ENCODE measurements around the gene FRMD7.
"Not testable (repeated sequence)": the region's sequence is repeated elsewhere in the genome, so short reads cannot be mapped to it uniquely, and the experiment has no call there.

Gene FRMD7

GRCh38 chrX:132127743-132128142, at the start of gene FRMD7:
Gene FRMD7, minus strand, starts transcription at chrX:132128020. Its CDS starts 176 bp downstream, at chrX:132127844.
- DNase-seq (ENCODE audit: low spot score), result no peak
- CTCF ChIA-PET, result no interaction called here
- POLR2A ChIA-PET (ENCODE audit: low non-redundant PET), result no interaction called here
- no peak for TF ChIP-seq CTCF (conservative IDR thresholded peaks at IDR 0.05; ENCODE audit: low read depth)
- H3K27ac ChIP-seq, result no peak within 1 kb of the TSS

GRCh38 chrX:132173647-132174046, 45.8 kb upstream of the FRMD7 start:
- TF ChIP-seq CTCF (conservative IDR thresholded peaks at IDR 0.05; ENCODE audit: low read depth), result no peak
- POLR2A ChIA-PET (ENCODE audit: low non-redundant PET), result no interaction called here
- no peak overlapping the region for H3K27ac ChIP-seq
- CTCF ChIA-PET, result no interaction called here
- no peak for DNase-seq (ENCODE audit: low spot score)

GRCh38 chrX:132171881-132172280, 44.1 kb upstream of the FRMD7 start:
- DNase-seq (ENCODE audit: low spot score), result no peak
- TF ChIP-seq CTCF (conservative IDR thresholded peaks at IDR 0.05; ENCODE audit: low read depth), result no peak
- H3K27ac ChIP-seq, result no peak overlapping the region
- ChIA-PET CTCF (interaction anchor here (1.0 kb wide), 1 partner anchor 48 kb away, joined by 4 read pairs; no protein-coding TSS in a partner anchor), POLR2A (ENCODE audit: low non-redundant PET) (no interaction called here)

- TF ChIP-seq CTCF (conservative IDR thresholded peaks at IDR 0.05; ENCODE audit: low read depth), result no peak
- POLR2A ChIA-PET (ENCODE audit: low non-redundant PET), result no interaction called here
- CTCF ChIA-PET, result interaction anchor here (1.0 kb wide), 1 partner anchor 48 kb away, joined by 4 read pairs; no protein-coding TSS in a partner anchor
- DNase-seq (ENCODE audit: low spot score), result no peak
- no peak overlapping the region for H3K27ac ChIP-seq
Observed at GRCh38 chrX:132171478-132171877, 43.7 kb upstream of the FRMD7 start.

- TF ChIP-seq CTCF (conservative IDR thresholded peaks at IDR 0.05; ENCODE audit: low read depth), result no peak
- no peak overlapping the region for H3K27ac ChIP-seq
- no peak for DNase-seq (ENCODE audit: low spot score)
- ChIA-PET POLR2A (ENCODE audit: low non-redundant PET) (no interaction called here), CTCF (no interaction called here)
Observed at GRCh38 chrX:132169554-132169953, 41.7 kb upstream of the FRMD7 start.

GRCh38 chrX:132165651-132166050, 37.8 kb upstream of the FRMD7 start:
- POLR2A ChIA-PET (ENCODE audit: low non-redundant PET), result no interaction called here
- H3K27ac ChIP-seq, result no peak overlapping the region
- DNase-seq (ENCODE audit: low spot score), result no peak
- CTCF ChIA-PET, result no interaction called here
- TF ChIP-seq CTCF (conservative IDR thresholded peaks at IDR 0.05; ENCODE audit: low read depth), result no peak

- TF ChIP-seq CTCF (conservative IDR thresholded peaks at IDR 0.05; ENCODE audit: low read depth), result no peak
- ChIA-PET CTCF (no interaction called here), POLR2A (ENCODE audit: low non-redundant PET) (no interaction called here)
- H3K27ac ChIP-seq, result no peak overlapping the region
- no peak for DNase-seq (ENCODE audit: low spot score)
Observed at GRCh38 chrX:132165005-132165404, 37.2 kb upstream of the FRMD7 start.

GRCh38 chrX:132163094-132163493, 35.3 kb upstream of the FRMD7 start:
- H3K27ac ChIP-seq; POLR2A ChIA-PET (ENCODE audit: low non-redundant PET); DNase-seq (ENCODE audit: low spot score); CTCF ChIA-PET: not testable (repeated sequence)
